Measurements from ENCODE around the gene GOLPH3L. TPM values are rescaled to one million over a fixed set of nuclear protein-coding genes. Genes with fewer than 3 reads are reported as not detected.

Gene GOLPH3L
- total RNA-seq, 4 donors from 2014 or later: 9.8 to 18.6 (median 15.7) TPM

DNA sequence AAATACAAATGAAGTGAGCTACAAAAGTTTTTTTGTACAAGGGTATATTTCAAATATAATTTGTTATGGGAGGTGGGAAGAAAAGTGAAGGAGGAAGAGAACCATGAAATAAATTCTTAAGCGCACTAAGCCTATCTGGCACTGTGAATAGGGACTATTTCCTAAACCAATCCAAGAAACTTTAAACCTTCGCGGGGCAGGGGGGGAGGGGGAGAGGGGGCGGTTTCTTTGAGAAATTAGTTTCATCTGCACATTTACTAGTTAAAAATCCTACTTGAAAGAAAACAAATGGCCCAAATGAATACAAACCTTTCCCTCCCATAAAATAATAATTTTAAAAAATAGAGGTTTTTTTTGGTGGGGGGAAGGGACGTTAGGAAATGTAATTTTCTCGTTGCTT is 364 bp downstream of the GOLPH3L start:
- TF ChIP-seq, protein P1, sequence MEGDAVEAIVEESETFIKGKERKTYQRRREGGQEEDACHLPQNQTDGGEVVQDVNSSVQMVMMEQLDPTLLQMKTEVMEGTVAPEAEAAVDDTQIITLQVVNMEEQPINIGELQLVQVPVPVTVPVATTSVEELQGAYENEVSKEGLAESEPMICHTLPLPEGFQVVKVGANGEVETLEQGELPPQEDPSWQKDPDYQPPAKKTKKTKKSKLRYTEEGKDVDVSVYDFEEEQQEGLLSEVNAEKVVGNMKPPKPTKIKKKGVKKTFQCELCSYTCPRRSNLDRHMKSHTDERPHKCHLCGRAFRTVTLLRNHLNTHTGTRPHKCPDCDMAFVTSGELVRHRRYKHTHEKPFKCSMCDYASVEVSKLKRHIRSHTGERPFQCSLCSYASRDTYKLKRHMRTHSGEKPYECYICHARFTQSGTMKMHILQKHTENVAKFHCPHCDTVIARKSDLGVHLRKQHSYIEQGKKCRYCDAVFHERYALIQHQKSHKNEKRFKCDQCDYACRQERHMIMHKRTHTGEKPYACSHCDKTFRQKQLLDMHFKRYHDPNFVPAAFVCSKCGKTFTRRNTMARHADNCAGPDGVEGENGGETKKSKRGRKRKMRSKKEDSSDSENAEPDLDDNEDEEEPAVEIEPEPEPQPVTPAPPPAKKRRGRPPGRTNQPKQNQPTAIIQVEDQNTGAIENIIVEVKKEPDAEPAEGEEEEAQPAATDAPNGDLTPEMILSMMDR (IDR thresholded peaks at IDR 0.05 in 4 of 5, conservative IDR thresholded peaks at IDR 0.05 in 1 of 5): no peak
- TF ChIP-seq POLR2A (IDR thresholded peaks at IDR 0.05): no peak
- H3K27ac ChIP-seq: peak overlapping the region; percentile 76 to 89 (median 83)
- in situ Hi-C loops (cut with MboI; ENCODE audit: low sequenced_read_pairs in 4 of 4): no loop called here
- intact Hi-C loops (cut with DNase I; ENCODE audit: low total_unique reads): loop anchor here (2.0 to 5.0 kb wide), 3 partner anchors 68 to 281 kb away; partner anchors contain the start of gene ENSA
- peak overlapping the region; percentile 77 to 82 (median 80) for H3K4me3 ChIP-seq
- DNase-seq (no peak), ATAC-seq (no peak)
- H3K4me1 ChIP-seq: peaks cover 9 to 18% of the 10 kb centered on the region in 2 donors
- H3K36me3 ChIP-seq: peaks cover 0 to 25% of the 10 kb centered on the region in 2 donors
- no peaks in the 10 kb centered on the region for H3K9me3 ChIP-seq
- no peaks in the 10 kb centered on the region for H3K27me3 ChIP-seq

DNA sequence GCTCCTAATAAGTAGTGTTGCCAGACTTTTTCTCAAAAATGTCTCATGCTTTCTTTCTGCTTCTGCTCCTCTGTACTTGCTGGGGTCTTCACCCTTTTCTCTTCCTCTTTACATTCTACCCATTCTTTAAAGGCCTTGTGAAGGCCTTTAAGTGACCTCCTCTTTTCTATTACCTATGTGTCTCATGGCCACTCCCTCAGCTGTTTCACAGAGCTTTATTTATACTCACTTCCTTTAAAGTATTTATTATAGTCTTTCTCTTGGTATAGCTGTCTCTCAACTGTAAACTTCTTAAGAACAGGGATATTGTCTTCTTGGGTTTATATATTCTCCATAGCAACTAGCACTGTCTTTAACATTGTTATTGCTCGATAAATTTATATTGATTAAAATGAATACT is 792 bp downstream of the GOLPH3L start:
- in situ Hi-C loops (cut with MboI; ENCODE audit: low sequenced_read_pairs in 4 of 4): no loop called here
- H3K36me3 ChIP-seq: peaks cover 0 to 25% of the 10 kb centered on the region in 2 donors
- intact Hi-C loops (cut with DNase I; ENCODE audit: low total_unique reads): loop anchor here (2.0 to 5.0 kb wide), 3 partner anchors 67 to 281 kb away; partner anchors contain the start of gene ENSA
- peak overlapping the region; percentile 77 to 82 (median 80) for H3K4me3 ChIP-seq
- no peak for DNase-seq
- H3K27me3 ChIP-seq: no peaks in the 10 kb centered on the region
- H3K27ac ChIP-seq: peak overlapping the region; percentile 76 to 89 (median 83)
- H3K9me3 ChIP-seq: no peaks in the 10 kb centered on the region
- TF ChIP-seq POLR2A (IDR thresholded peaks at IDR 0.05): no peak
- TF ChIP-seq, protein P1 (IDR thresholded peaks at IDR 0.05 in 4 of 5, conservative IDR thresholded peaks at IDR 0.05 in 1 of 5): no peak
- H3K4me1 ChIP-seq: peaks cover 9 to 18% of the 10 kb centered on the region in 2 donors
- ATAC-seq: no peak

DNA sequence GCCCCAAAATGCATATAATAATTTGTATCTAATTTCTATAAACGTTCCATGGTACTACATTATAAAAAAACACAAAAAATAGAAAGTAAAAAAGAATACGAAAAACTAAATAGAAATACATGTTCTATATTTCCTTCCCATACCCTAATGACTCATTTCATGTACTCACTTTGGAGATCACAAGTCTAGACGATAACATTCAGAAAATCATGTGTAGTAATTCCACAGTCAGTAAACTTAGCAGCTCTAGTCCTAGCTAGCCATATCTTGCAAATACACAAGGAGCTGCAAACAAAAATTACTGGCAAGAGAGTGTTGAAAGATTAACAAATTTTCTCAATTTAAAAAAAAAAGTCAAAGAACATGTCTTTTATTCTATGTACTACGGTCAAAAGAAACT is 1.4 kb downstream of the GOLPH3L start:
- H3K4me1 ChIP-seq: peaks cover 9 to 18% of the 10 kb centered on the region in 2 donors
- no peak for TF ChIP-seq POLR2A (IDR thresholded peaks at IDR 0.05)
- TF ChIP-seq, protein P1 (IDR thresholded peaks at IDR 0.05 in 4 of 5, conservative IDR thresholded peaks at IDR 0.05 in 1 of 5): no peak
- intact Hi-C loops (cut with DNase I; ENCODE audit: low total_unique reads): loop anchor here (5.0 kb wide), 1 partner anchor 282 kb away; no protein-coding TSS in a partner anchor
- peaks cover 0 to 25% of the 10 kb centered on the region in 2 donors for H3K36me3 ChIP-seq
- no peaks in the 10 kb centered on the region for H3K27me3 ChIP-seq
- peak overlapping the region in 2 of 4 donors; percentile 76 to 81 for H3K27ac ChIP-seq
- ATAC-seq (no peak), DNase-seq (no peak)
- no peaks in the 10 kb centered on the region for H3K9me3 ChIP-seq
- in situ Hi-C loops (cut with MboI; ENCODE audit: low sequenced_read_pairs in 4 of 4): no loop called here
- peak overlapping the region in 1 of 4 donors; percentile 82 for H3K4me3 ChIP-seq

DNA sequence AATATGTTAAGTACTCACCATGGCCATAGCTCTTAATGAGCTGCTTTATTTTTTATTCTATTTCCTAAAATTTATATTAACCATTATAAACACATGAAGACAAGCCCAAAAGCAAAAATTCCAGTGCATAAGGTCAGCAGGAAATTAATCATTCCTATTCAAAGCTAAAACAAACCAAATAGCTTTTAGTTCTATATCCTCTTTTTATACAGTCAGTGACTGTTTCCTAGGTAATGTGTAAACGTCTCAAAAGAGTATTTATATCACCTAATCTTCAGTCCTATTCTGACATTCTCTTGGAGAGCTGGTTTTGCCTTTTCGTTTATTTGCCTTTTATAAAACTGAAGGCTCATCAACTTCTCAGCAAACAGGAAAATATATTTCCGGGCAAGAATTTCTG is 4.2 kb downstream of the GOLPH3L start:
- intact Hi-C loops (cut with DNase I; ENCODE audit: low total_unique reads) (no loop called here), in situ Hi-C loops (cut with MboI; ENCODE audit: low sequenced_read_pairs in 4 of 4) (no loop called here)
- Histone ChIP-seq H3K9me3 (no peaks in the 10 kb centered on the region), H3K36me3 (peaks cover 0 to 25% of the 10 kb centered on the region in 2 donors), H3K4me3 (no peak overlapping the region), H3K27ac (no peak overlapping the region), H3K4me1 (peaks cover 15 to 25% of the 10 kb centered on the region in 2 donors), H3K27me3 (no peaks in the 10 kb centered on the region)
- no peak for TF ChIP-seq POLR2A (IDR thresholded peaks at IDR 0.05)
- TF ChIP-seq, protein P1 (IDR thresholded peaks at IDR 0.05 in 4 of 5, conservative IDR thresholded peaks at IDR 0.05 in 1 of 5): no peak
- DNase-seq: no peak
- ATAC-seq: no peak

DNA sequence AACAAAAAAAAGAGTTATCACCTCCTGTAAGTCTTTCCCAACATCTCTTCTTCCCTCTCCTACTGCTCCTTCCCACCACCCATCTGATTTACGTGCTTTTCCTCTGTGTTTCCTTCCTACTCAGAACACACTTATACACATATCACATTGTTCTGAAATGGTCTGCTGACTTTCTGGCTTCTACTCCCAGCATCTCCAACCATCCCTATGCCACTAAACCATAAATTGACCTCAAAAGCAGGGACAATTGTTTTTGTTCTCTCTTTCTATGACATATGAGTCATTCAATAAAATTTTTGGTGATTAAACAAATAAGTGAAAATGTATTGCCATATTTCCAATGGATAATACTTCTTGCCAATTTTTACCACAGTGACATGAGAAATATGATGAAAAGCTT is 8.2 kb downstream of the GOLPH3L start:
- Histone ChIP-seq H3K27me3 (no peaks in the 10 kb centered on the region), H3K4me3 (no peak overlapping the region), H3K9me3 (no peaks in the 10 kb centered on the region), H3K36me3 (peaks cover 0 to 17% of the 10 kb centered on the region in 2 donors), H3K27ac (no peak overlapping the region), H3K4me1 (peaks cover 7 to 9% of the 10 kb centered on the region in 2 donors)
- intact Hi-C loops (cut with DNase I; ENCODE audit: low total_unique reads): no loop called here
- ATAC-seq (no peak), DNase-seq (no peak)
- in situ Hi-C loops (cut with MboI; ENCODE audit: low sequenced_read_pairs in 4 of 4): no loop called here
- no peak for TF ChIP-seq POLR2A (IDR thresholded peaks at IDR 0.05)
- TF ChIP-seq, protein P1 (IDR thresholded peaks at IDR 0.05 in 4 of 5, conservative IDR thresholded peaks at IDR 0.05 in 1 of 5): no peak
